DND-41 (cell line): Measurements from ENCODE around the gene SERGEF.

ENCODE experiments used
- CTCF ChIP-seq: IDR thresholded peaks from 2 replicates; pipeline ENCODE4 v1.5.1; 2012; ENCODE audit warnings: borderline replicate concordance, low read length, moderate library complexity, mild to moderate bottlenecking; ENCODE audit not compliant: poor library complexity, severe bottlenecking; ENCODE audit errors: extremely low read depth
- EZH2 ChIP-seq: IDR thresholded peaks from 3 replicates; pipeline ENCODE4 v1.6.1; 2012; ENCODE audit warnings: borderline replicate concordance, low read depth, mild to moderate bottlenecking, moderate library complexity, low read length, inconsistent platforms; ENCODE audit not compliant: severe bottlenecking

GRCh38 chr11:17907046-17907445 lies 105.8 kb downstream of the SERGEF start:
- TF ChIP-seq CTCF (no peak), EZH2 (no peak)
